ENCODE measurements around the gene IQCN.

IQCN gene

DNA sequence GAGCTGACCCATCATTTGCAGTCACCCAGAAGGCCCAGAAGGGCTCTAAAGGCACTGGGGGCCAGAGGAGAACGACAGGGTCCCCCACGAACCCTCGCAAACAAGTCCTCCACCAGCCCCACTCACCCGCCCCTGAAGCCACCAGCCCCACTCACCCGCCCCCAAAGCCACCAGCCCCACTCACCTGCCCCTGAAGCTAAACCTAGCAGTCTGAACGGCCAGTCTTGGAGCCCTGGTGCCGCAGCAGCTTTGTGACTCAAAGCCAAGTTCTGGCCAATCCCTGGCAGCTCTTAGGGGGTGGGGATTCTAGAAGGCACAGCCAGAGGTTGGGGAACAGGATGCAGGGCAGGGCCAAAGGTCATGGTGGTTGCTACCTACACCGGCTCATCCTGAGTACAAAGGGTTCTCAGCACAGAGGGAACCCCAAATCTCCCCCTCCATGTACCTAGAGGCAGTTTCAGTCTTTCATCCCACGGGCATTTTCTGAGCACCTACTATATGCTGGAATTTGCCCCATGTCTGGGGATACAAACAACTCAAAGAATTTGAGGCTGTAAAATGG, at the start of gene IQCN:
Gene IQCN (minus strand): TSS at position 234 of the 562 bp plus-strand sequence. CDS start 4,974 bp downstream, outside the sequence.
- no peak for TF ChIP-seq CTCF (IDR thresholded peaks at IDR 0.05; ENCODE audit: low read depth, low read length)
- H3K4me3 ChIP-seq (replicated peaks in 1 of 2; ENCODE audit: low read depth in 2 of 2, low read length in 2 of 2): no peak within 1 kb of the TSS
- peak; percentile 55 to 68 for DNase-seq (ENCODE audit: low read depth in 2 of 2)

DNA sequence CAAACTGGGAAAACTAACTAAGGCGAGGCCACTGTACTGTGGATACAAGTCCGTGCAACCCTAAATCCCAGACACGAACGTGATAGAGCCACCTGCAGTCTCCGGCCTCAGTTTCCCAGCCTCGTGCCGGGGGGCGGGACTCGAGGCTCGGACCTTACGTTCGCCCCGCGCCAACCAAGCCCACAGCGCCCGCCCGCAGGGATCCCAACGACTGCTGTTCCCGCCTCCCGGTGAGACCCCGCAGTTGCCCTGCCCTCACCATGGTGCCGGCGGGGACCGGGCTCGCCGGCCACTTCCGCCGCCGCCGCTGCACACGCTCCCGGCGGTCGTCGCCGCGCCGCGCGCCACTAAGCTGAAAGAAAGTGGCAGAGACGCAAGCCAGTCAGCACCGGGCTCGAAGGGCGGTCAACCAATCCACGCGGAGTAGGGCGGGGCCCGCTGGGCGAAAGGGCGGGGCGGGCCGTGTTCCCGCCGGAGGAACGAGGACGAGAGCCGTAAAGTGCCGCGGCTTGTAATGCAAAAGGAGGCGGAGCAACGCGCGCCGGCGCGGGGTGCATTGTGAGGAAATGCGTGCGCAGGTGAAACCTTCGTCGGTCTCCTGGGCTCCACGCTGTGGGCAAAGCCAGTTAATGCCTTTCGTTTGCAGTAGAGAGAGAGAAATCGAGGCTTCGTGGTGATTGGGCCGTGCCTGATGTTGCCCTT, 48.7 kb upstream of the IQCN start, which contains the start of gene LSM4:
Gene LSM4 (minus strand): TSS at position 318 of the 702 bp plus-strand sequence. CDS start 56 bp downstream, at position 262.
- no peak for TF ChIP-seq CTCF (IDR thresholded peaks at IDR 0.05; ENCODE audit: low read depth, low read length)
- H3K4me3 ChIP-seq (replicated peaks in 1 of 2; ENCODE audit: low read depth in 2 of 2, low read length in 2 of 2): peak within 1 kb of the TSS; percentile 83 to 91
- DNase-seq (ENCODE audit: low read depth in 2 of 2): peak; percentile 97

- peak overlapping the region; percentile 83 to 91 for H3K4me3 ChIP-seq (replicated peaks in 1 of 2; ENCODE audit: low read depth in 2 of 2, low read length in 2 of 2)
- peak; percentile 26 for TF ChIP-seq CTCF (IDR thresholded peaks at IDR 0.05; ENCODE audit: low read depth, low read length)
- DNase-seq (ENCODE audit: low read depth in 2 of 2): peak; percentile 68 to 69
These were observed 48.1 kb upstream of the IQCN start for GRCh38 chr19:18322318-18322758.

DNA sequence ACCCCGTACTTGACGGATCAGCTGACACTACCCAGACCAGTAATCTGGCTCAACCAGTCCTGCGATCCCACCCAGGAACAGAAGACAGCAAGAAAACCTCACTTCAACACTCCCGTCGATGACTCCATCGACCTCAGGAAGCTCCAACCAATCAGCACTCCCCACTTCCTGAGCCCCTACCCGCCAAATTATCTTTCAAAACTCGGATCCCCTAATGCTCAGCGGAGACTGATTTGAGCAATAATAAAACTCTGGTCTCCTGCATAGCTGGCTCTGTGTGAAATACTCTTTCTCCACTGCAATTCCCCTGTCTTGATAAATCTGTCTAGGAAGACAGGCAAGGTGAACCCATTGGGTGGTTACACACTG, 47.5 kb upstream of the IQCN start:
- peak overlapping the region in 1 of 2 donors; percentile 91 for H3K4me3 ChIP-seq (replicated peaks in 1 of 2; ENCODE audit: low read depth in 2 of 2, low read length in 2 of 2)
- no peak for TF ChIP-seq CTCF (IDR thresholded peaks at IDR 0.05; ENCODE audit: low read depth, low read length)
- peak in 1 of 2 donors; percentile 40 for DNase-seq (ENCODE audit: low read depth in 2 of 2)

DNA sequence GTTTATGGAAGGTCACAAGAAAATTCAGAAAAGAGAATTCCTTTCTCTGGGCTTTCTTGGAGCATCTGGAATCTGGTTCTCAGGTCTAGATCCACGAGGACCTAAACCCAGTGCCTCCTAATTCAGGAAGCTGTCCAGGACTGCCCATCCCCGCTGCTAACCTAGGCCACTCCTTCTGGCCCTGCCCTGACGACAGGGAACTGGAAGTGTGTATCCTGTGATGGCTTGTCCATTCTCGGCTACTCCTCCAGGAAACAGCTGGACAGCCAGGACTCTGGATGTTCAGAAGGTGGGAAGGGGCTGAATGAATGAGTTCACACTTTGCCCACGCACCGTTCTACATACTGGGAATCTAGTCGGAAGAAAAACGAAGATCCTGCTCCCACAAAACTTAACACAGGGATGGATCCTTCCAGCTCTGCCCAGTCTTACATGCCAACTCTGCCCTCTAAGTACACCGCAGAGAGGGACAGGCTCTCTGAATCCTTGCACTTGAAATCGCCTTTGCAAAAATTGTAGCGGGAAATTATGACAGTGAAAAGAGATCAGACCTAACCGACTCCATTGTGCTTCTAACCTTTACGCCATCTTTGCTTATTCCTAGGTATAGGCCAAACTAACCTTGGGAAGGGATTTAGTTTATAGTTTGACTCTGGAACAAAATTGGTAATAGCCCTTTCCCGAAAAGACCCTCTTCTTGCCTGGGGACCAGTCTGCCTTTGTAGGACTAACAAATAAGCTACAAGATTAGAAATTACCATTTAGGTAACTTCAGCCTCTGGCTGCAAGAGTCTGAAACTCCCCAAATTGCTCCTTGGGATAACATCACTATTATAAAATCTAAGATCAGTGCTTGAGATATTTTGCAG, 46.8 kb upstream of the IQCN start:
- no peak for TF ChIP-seq CTCF (IDR thresholded peaks at IDR 0.05; ENCODE audit: low read depth, low read length)
- H3K4me3 ChIP-seq (replicated peaks in 1 of 2; ENCODE audit: low read depth in 2 of 2, low read length in 2 of 2): no peak overlapping the region
- DNase-seq (ENCODE audit: low read depth in 2 of 2): no peak

DNA sequence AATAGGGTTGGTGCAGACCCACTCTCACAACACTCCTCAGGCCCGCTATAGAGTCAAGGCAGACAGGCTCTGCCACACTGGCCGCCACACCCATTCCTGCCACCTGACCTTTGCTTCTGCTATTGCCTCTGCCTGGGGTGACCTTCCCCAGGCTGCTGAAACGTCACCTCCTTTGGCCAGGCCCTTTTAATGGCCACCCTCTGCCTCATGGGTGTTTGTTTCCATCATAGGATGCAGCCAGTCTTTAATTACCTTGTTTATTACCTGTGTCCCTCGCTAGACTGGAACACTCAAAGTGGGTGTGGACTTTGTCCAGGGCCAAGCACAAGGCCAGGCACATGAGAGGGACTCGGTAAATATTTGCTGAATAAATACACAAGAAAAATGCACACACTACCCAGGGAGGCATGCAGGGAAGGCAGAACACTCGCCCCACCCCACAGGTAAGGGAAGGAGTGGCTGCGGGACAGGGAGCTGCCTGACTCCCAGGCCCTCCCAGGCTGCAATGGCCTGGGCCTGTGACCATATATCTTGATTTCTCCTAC, 45.4 kb upstream of the IQCN start:
- no peak overlapping the region for H3K4me3 ChIP-seq (replicated peaks in 1 of 2; ENCODE audit: low read depth in 2 of 2, low read length in 2 of 2)
- TF ChIP-seq CTCF (IDR thresholded peaks at IDR 0.05; ENCODE audit: low read depth, low read length): no peak
- no peak for DNase-seq (ENCODE audit: low read depth in 2 of 2)
